ENCODE data around the gene SLC16A5.
"Not testable (repeated sequence)": the region's sequence is repeated elsewhere in the genome, so short reads cannot be mapped to it uniquely, and the experiment has no call there.

The SLC16A5 gene

GRCh38 chr17:75135946-75136345 lies 48.2 kb downstream of the SLC16A5 start:
- DNase-seq = no peak

GRCh38 chr17:75137762-75138161 lies 50.0 kb downstream of the SLC16A5 start:
- not testable (repeated sequence) for DNase-seq

DNA sequence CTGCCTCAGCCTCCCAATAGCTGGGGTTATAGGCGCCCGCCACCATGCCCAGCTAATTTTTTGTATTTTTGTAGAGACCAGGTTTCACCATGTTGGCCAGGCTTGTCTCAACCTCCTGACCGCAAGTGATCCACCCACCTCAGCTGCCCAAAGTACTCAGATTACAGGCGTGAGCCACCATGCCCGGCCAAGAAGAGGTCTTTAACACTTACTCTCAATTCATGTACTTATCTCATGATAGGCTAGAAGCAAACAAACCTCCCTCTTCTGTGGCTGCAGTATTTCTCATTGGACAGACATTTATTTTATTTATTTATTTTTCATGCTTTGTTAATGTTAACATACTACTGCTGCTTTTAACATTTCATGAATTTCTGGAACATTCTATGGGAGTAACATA lies 50.8 kb downstream of the SLC16A5 start:
- DNase-seq = no peak

DNA sequence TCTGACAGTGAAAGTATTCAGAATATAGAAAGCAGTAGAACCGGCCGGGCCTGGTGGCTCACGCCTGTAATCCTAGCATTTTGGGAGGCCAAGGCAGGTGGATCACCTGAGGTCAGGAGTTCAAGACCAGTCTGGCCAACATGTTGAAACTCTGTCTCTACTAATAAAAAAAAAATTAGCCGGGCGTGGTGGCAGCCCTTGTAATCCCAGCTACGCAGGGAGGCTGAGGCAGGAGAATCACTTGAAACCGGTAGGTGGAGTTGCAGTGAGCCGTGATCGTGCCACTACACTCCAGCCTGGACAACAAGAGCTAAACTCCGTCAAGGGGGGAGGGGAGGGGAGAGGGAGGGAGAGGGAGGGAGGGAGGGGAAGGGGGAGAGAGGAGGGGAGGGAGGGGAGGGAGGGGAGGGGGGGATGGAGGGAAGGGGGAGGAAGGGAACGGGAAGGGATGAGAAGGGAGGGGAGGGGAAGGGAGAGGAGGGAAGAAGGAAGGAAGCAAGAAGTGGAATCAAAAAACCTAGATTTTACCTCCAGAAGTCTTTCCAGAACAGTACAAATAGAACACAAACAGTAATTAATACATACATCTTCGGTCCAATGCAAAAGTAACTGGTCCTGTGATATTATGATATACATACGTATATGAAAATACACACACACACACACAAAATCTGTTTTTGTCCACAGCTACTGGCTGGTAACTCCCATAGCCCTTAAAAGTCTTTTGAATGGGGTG lies 54.6 kb downstream of the SLC16A5 start:
- peak; percentile 37 for DNase-seq

DNA sequence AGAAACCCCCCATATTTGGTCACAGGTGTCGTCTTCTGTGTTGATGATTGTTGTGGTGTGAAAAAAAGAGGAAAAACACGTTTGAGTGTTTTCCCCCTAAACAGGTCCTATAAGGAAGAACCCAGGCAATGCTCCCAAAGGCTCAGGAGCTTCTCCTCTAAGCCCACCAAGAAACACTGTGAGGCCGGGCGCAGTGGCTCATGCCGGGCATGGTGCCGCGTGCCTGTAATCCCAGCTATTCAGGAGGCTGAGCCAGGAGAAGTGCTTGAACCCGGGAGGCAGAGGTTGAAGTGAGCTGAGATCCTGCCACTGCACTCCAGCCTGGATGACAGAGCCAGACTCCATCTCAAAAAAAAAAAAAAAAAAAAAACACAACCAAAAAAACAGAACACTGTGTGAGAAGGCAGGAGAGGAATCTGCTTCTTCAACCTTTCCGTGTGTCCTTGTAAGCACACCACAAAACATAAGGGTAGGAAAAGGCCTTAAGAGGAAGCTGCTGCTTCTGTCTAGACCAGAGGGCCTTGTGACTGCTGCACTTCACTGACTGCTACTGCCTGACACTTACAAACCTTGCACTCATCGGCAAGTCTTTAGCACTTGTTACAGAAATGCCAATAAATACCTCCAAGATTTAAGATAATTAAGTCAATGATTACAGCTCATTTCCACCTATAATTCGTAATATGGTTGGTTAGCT lies 57.2 kb downstream of the SLC16A5 start:
- DNase-seq = no peak

DNA sequence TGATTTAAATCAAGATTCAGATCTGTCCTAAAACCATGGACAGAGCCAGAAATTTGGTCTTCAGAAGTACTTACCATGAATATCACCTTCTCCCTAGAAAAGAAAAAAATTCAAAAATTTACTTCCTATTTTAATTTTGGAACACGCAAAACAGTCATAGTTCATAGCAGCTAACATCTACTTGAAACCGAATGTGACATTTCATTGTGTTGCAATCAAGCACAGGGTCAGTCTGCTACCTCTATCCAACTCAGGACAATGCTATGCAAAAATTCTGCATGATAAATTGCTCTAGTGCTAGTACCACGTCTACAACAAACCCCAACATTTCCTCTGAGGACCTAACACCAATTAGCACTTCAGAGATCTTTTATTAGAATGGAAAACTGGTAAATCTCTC lies 58.8 kb downstream of the SLC16A5 start:
- DNase-seq = no peak

DNA sequence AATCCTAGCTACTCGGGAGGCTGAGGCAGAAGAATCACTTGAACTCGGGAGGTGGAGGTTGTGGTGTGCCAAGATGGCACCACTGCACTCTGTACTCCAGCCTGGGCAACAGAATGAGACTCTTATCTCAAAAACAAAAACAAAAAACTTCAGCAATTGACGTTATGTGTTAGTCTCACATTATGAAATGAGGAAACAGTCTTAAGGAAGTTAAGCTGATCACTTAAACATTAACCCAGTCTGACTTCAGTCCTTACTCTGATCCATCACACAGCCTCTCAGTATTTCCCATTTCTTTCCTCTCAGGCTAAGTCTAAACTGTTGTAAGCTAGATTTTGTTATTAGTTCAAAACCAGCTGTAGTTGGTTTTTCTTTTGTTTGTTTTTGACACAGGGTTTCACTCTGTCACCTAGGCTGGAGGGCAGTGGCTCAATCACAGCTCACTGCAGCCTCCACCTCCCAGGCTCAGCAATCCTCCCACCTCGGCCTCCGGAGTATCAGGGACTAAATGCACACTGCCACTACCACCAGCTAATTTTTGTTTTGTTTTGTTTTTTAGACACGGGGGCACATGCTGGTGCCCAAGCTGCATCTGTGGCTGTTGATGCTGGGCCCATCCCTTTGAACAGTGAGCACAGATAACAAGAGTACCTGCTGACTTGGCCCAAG lies 60.3 kb downstream of the SLC16A5 start:
- DNase-seq = no peak

- peak; percentile 36 for DNase-seq
Measured at GRCh38 chr17:75151930-75152329, 64.2 kb downstream of the SLC16A5 start.

DNA sequence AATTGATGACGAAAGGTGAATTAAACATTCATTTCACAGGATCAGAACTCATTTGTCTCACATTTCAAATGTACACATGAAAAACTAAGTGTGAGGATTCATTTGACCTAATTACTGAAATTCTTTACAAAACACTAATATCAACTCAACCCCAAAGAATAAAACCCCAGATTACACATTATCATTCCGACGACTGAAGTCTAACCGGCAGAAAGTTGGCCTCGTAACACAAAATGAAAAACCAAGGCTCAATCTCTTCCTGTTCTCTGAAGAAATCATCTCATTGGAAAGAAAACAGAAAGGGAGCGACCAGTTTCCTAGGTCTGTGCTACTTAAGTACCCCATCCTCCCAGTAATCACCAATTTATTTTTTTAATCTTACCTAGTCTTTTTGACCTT lies 64.8 kb downstream of the SLC16A5 start:
- DNase-seq = peak; percentile 57

DNA sequence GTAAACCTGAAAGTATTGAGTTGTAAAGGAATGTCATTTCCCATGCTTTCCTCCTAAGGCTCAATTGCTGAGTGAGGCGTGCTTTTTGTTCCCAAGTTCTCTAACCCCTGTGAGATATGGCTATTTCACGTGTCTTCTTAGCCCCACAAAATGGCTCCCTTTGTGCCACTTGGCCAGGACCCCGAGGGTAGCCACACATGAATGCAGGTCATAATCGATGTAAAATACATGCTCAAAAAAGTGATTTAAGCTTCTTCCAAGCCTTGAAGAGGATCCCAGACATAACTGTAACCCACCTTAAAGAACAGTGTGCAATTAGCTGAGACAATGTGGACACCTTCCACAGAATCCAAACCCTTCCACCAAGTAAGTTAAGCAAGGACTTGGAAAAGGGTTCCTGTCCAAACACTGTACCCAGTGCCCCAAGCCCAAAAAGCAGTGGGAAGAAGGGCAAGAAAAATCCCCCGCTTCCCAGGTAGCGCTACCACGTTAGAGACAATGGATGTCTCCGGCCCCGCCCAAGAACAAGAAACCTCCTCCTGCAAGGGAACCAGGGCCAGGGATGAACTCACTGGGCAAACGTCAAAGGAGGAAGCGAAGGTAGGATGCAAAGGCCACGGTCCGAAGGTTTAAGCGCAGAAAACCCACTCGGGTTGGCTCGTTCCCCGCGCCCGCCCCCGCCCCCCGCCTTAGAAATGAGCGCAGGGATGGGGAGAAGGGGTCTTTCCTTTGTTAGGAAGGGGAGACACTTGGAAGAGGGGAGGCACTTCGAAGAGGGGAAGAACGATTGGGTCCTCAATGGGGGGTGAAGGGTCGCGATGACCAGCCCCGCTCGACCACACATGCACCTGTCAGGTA lies 65.4 kb downstream of the SLC16A5 start:
- DNase-seq = peak; percentile 61

- peak; percentile 61 for DNase-seq
Measured at GRCh38 chr17:75153780-75154194, 66.0 kb downstream of the SLC16A5 start.

GRCh38 chr17:75154195-75155106 lies 66.7 kb downstream of the SLC16A5 start, which contains the start of gene JPT1:
TSS of gene JPT1 (minus strand) at chr17:75154512. CDS start at chr17:75154397, 115 bp downstream.
- DNase-seq = peak; percentile 100

DNA sequence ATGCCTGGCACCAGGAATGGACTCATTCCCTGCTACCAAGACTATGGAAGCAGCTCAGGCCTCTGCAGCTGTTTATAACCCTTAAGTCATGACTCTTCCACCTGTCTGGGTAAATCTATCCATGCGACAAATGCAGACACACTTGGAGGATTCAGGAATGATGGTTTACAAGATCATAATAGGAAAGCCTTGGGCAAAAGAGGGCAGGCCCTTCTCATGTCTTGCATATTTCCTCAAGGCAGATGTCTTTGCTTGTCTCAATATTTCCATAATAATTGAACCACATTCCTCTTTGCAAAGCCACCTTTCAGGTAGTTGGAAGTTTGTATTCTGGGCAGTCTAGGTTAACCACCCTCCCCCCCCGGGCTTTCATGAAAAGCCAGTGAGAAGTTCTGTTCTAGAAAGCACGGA lies 67.4 kb downstream of the SLC16A5 start:
- DNase-seq = peak; percentile 48
